Ovary (tissue), 9 donors: ENCODE results near the gene TRNAU1AP. TPM values are rescaled to one million over a fixed set of nuclear protein-coding genes. Genes with fewer than 3 reads are reported as not detected.
"Not testable (repeated sequence)": the region's sequence is repeated elsewhere in the genome, so short reads cannot be mapped to it uniquely, and the experiment has no call there.

Source experiments
- DNase-seq, 5 donors: peaks; one replicate each; pipeline ENCODE4 v3.0.0-alpha.2; 2019 to 2020
- H3K27ac ChIP-seq, 2 donors: fragments of 200-600 bp; one replicate each; pipeline versions ENCODE4 v1.5.1 to v1.8.0; 2019 to 2022
- H3K27me3 ChIP-seq: fragments of 200-600 bp; one replicate; pipeline ENCODE4 v1.8.0; 2022
- H3K36me3 ChIP-seq: fragments of 200-600 bp; sonication (generic); one replicate; pipeline ENCODE4 v1.5.1; 2019
- H3K4me1 ChIP-seq: one replicate; pipeline ENCODE4 v1.8.1; 2013; ENCODE audit warnings: mild to moderate bottlenecking, moderate library complexity; ENCODE audit not compliant: insufficient read depth
- H3K4me3 ChIP-seq: fragments of 200-600 bp; sonication (generic); one replicate; pipeline ENCODE4 v1.5.1; 2017
- H3K9me3 ChIP-seq, 2 donors: fragments of 200-600 bp in 1 of 2; sonication (generic) in 1 of 2; one replicate each; pipeline versions ENCODE4 v1.5.1 to v1.8.1; 2013 to 2019; ENCODE audit warnings: mild to moderate bottlenecking in 1 of 2, moderate library complexity in 1 of 2
- EP300 ChIP-seq: sonication (generic); formaldehyde crosslinking; IDR thresholded peaks from one replicate; pipeline ENCODE4 v1.6.1; 2017; ENCODE audit warnings: antibody characterized with exemption
- POLR2A ChIP-seq: fragments of 450-650 bp; IDR thresholded peaks from one replicate; pipeline ENCODE4 v1.6.1; 2017; ENCODE audit warnings: antibody characterized with exemption, mild to moderate bottlenecking, moderate library complexity
- WGBS, 3 donors: extraction: QIAGEN DNeasy Blood & Tissue Kit in 1 of 3; methylation state at CpG; one replicate each; pipeline versions ENCODE4 v1.1.5 to v1.1.7; 2013 to 2017; 5-methylcytosine and 5-hydroxymethylcytosine counted together
- intact Hi-C, 4 donors: fragments of 100-400 bp; cut with DNase I; formaldehyde crosslinking; loops; one replicate each; pipeline versions ENCODE4 v1.11.0 to v1.15.1; 2022 to 2023
- polyA plus RNA-seq, 2 donors: library from polyadenylated mRNA; stranded (reverse); fragments of 200-250 nt in 1 of 2; fragments of 350-450 nt in 1 of 2; fragmentation: Illumina TruSeq in 1 of 2; extraction: RNeasy Lipid Tissue Mini Kit (QIAGEN cat#74804) in 1 of 2; gene quantifications; one replicate each; pipeline ENCODE4 v1.2.3, GENCODE V29; 2013 to 2014
- total RNA-seq, 7 donors: library from RNA; depleted of rRNA in 2 of 7; stranded (reverse); fragments of >200 nt in 2 of 7; fragmentation: NEBNext Ultra II Directional in 3 of 7; extraction: Animal tissue kit (Norgen Biotek cat#: 25700) in 3 of 7; gene quantifications; one replicate each; pipeline versions ENCODE4 v1.1.0 to v1.2.4, GENCODE V29; 2016 to 2023
- TF ChIP-seq, protein P1 (sequence below), 3 donors: fragments of 450-650 bp in 2 of 3; fragments of 200-600 bp in 1 of 3; IDR thresholded peaks; one replicate each; pipeline versions ENCODE4 v1.5.1 to v1.8.0; 2016 to 2022; ENCODE audit warnings: antibody characterized with exemption in 3 of 3, mild to moderate bottlenecking in 1 of 3
- donor health status: DM: no; HTN: no; CAD: no; lungs with moderate emphysema.
- donor health status: DM: no; HTN: no; CAD: no.
- donor health status: Bipolar disorder and iron deficiency.
- donor health status: DM: yes; HTN: yes; CAD: no.
- donor health status: DM: no; HTN: no; CAD: no.
- donor health status: DM: yes; HTN: yes; CAD: no.

TRNAU1AP gene
- total and polyA plus RNA-seq, 9 donors = 18.8 to 37.6 (median 20.7) TPM

DNA sequence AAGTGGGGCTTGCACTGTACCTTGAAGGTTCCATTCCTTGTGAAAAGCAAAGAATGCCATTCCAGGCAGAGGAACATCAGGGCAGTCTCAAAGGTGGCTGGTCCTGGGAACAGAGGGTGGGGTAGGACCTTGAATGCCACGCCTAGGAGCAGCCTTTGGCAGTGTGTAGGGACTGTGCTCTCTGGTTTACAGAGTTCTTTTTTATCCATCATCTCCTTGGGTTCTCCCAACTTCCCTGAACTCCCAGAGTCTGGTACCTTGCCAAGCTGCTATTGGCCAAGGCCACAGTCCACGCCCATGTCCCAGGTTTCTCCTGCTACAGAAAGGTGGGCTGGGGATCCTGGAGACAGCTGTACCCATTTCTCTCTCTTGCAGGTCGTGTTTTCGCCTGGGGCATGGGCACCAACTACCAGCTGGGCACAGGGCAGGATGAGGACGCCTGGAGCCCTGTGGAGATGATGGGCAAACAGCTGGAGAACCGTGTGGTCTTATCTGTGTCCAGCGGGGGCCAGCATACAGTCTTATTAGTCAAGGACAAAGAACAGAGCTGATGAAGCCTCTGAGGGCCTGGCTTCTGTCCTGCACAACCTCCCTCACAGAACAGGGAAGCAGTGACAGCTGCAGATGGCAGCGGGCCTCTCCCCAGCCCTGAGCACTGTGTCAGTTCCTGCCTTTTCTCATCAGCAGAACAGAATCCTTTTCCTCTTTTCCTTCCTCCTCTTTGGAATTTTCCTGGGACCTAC, 15.3 kb upstream of the TRNAU1AP start:
- no peak for TF ChIP-seq POLR2A
- TF ChIP-seq, protein P1, sequence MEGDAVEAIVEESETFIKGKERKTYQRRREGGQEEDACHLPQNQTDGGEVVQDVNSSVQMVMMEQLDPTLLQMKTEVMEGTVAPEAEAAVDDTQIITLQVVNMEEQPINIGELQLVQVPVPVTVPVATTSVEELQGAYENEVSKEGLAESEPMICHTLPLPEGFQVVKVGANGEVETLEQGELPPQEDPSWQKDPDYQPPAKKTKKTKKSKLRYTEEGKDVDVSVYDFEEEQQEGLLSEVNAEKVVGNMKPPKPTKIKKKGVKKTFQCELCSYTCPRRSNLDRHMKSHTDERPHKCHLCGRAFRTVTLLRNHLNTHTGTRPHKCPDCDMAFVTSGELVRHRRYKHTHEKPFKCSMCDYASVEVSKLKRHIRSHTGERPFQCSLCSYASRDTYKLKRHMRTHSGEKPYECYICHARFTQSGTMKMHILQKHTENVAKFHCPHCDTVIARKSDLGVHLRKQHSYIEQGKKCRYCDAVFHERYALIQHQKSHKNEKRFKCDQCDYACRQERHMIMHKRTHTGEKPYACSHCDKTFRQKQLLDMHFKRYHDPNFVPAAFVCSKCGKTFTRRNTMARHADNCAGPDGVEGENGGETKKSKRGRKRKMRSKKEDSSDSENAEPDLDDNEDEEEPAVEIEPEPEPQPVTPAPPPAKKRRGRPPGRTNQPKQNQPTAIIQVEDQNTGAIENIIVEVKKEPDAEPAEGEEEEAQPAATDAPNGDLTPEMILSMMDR (IDR thresholded peaks at IDR 0.05) = no peak
- intact Hi-C loops = no loop called here
- Histone ChIP-seq H3K4me3 (no peak overlapping the region), H3K9me3 (no peaks in the 10 kb centered on the region), H3K27ac (no peak overlapping the region), H3K4me1 (no peaks in the 10 kb centered on the region), H3K27me3 (no peaks in the 10 kb centered on the region), H3K36me3 (no peaks in the 10 kb centered on the region)
- WGBS, 3 donors = 47 to 65% (median 47%) methylated on average over 8 of the region's 8 CpGs
- DNase-seq = no peak

DNA sequence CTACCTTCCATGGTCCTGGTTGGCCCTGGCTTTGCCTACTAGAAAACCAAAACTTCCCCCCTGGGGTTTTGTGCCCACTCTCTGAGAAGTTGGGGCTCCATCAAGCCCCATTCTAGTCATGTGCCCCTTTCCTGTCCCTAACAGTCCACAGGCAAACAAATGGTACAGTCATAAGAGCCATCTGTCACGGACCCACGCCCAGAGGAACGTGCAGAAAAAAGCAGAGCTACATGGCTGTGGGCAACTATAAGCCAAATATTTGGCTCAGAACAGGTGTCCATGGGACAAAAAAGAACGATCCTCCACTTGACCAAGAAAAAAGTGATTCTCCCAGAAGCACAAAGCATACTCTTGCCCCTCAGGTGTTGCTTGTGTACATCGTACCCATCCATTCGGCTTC, 14.6 kb upstream of the TRNAU1AP start:
- 81 to 87% (median 83%) methylated on average over 6 of the region's 6 CpGs for WGBS, 3 donors
- intact Hi-C loops = no loop called here
- Histone ChIP-seq H3K27ac (no peak overlapping the region), H3K4me1 (no peaks in the 10 kb centered on the region), H3K4me3 (no peak overlapping the region), H3K9me3 (no peaks in the 10 kb centered on the region), H3K27me3 (no peaks in the 10 kb centered on the region), H3K36me3 (no peaks in the 10 kb centered on the region)
- DNase-seq = no peak
- TF ChIP-seq, protein P1 (IDR thresholded peaks at IDR 0.05) = no peak
- TF ChIP-seq POLR2A = no peak
- no peak for TF ChIP-seq EP300

DNA sequence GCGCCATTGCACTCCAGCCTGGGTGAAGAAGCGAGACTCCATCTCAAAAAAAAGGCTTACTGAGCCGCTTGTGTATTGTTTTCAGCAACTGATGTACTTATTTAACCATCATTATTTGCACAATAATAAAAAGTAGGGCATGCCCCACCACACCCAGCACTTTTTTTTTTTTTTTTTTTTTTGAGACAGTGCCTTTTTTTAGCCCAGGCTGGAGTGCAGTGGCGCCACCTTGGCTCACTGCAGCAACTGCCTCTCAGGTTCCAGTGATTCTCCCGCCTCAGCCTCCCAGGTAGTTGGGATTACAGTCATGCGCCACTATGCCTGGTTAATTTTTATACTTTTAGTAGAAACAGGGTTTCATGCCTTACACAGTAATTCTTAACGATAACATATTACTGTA, 12.2 kb upstream of the TRNAU1AP start:
- Histone ChIP-seq H3K27me3 (no peaks in the 10 kb centered on the region), H3K4me1 (no peaks in the 10 kb centered on the region), H3K27ac (no peak overlapping the region), H3K9me3 (no peaks in the 10 kb centered on the region), H3K4me3 (no peak overlapping the region), H3K36me3 (no peaks in the 10 kb centered on the region)
- DNase-seq = no peak
- 89 to 91% (median 89%) methylated on average over 7 of the region's 7 CpGs for WGBS, 3 donors
- TF ChIP-seq POLR2A (no peak), EP300 (no peak)
- TF ChIP-seq, protein P1 (IDR thresholded peaks at IDR 0.05) = no peak
- intact Hi-C loops = no loop called here

DNA sequence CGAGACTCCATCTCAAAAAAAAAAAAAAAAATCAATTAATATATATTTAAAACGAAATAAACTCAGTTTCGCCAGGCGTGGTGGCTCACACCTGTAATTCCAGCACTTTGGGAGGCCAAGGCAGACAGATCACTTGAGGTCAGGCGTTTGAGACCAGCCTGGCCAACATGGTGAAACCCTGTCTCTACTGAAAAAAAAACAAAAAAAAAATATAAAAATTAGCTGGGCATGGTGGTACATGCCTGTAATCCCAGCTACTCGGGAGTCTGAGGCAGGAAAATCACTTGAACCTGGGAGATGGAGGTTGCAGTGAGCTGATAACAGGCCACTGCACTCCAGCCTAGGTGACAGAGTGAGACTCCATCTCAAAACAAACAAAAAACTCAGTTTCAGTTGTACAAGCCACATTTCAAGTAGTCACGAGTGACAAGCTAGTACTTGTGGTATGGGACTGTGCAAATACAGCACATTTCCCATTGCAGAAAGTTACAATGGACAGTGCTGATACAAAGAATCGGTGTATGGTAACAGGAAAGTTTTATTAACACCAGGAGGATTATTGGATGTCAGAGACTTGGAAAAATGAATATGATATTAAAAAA, 11.4 kb upstream of the TRNAU1AP start:
- H3K4me1 ChIP-seq, DNase-seq, H3K27me3 ChIP-seq, intact Hi-C loops, H3K36me3 ChIP-seq, H3K4me3 ChIP-seq, H3K27ac ChIP-seq, H3K9me3 ChIP-seq: not testable (repeated sequence)
- WGBS, 3 donors = 87 to 90% (median 90%) methylated on average over 8 of the region's 8 CpGs

DNA sequence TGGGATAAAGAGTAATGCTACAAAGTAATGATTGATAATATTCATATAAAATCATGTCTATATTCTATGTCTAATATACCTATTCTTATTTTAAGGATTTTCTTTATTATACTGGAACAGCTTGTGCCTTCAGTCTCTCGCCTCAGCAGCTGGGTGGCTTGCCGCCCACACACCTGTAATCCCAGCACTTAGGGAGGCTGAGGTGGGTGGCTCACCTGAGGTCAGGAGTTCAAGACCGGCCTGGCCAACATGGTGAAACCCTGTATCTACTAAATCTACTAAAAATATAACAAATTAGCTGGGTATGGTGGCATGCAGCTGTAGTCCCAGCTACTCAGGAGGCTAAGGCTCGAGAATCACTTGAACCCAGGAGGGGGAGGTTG, 7.6 kb upstream of the TRNAU1AP start:
- H3K4me3 ChIP-seq = no peak overlapping the region
- no peaks in the 10 kb centered on the region for H3K9me3 ChIP-seq
- no peaks in the 10 kb centered on the region for H3K36me3 ChIP-seq
- intact Hi-C loops = no loop called here
- H3K4me1 ChIP-seq = no peaks in the 10 kb centered on the region
- TF ChIP-seq EP300 (no peak), POLR2A (no peak)
- TF ChIP-seq, protein P1 (IDR thresholded peaks at IDR 0.05) = no peak
- 89 to 93% (median 92%) methylated on average over 4 of the region's 4 CpGs for WGBS, 3 donors
- H3K27me3 ChIP-seq = no peaks in the 10 kb centered on the region
- DNase-seq = no peak
- H3K27ac ChIP-seq = no peak overlapping the region
